NCI-H2081 treated with DMSO at 0.1 percent for 48 hours (cell line): Measurements from ENCODE around the gene UBL4B.
"Not testable (repeated sequence)": the region's sequence is repeated elsewhere in the genome, so short reads cannot be mapped to it uniquely, and the experiment has no call there.

ENCODE experiments used
- DNase-seq: peaks from one replicate; lab custom pipeline; 2025; lab: John Stamatoyannopoulos, UW

Gene UBL4B

GRCh38 chr1:110112143-110112542 is at the start of gene UBL4B:
Gene UBL4B, plus strand, starts transcription at chr1:110112443. Its CDS starts 92 bp downstream, at chr1:110112535.
- no peak for DNase-seq

GRCh38 chr1:110062612-110063011 is 49.6 kb upstream of the UBL4B start:
- DNase-seq: no peak

GRCh38 chr1:110063781-110064180 is 48.5 kb upstream of the UBL4B start:
- no peak for DNase-seq

- DNase-seq: no peak
Measured at GRCh38 chr1:110064576-110065337, 47.5 kb upstream of the UBL4B start.

GRCh38 chr1:110065841-110066240 is 46.4 kb upstream of the UBL4B start:
- DNase-seq: no peak

GRCh38 chr1:110067479-110067892 is 44.8 kb upstream of the UBL4B start:
- DNase-seq: no peak

GRCh38 chr1:110067893-110068645 is 44.2 kb upstream of the UBL4B start:
- no peak for DNase-seq

- no peak for DNase-seq
Measured at GRCh38 chr1:110068646-110069403, 43.4 kb upstream of the UBL4B start.

GRCh38 chr1:110069404-110070281 is 42.6 kb upstream of the UBL4B start:
- no peak for DNase-seq

GRCh38 chr1:110070282-110070669 is 42.0 kb upstream of the UBL4B start:
- no peak for DNase-seq

GRCh38 chr1:110070671-110071242 is 41.5 kb upstream of the UBL4B start, which contains the start of gene ALX3:
Gene ALX3, minus strand, starts transcription at chr1:110070672. Its CDS starts 60 bp downstream, at chr1:110070612.
- DNase-seq: no peak

- no peak for DNase-seq
Measured at GRCh38 chr1:110074166-110074565, 38.1 kb upstream of the UBL4B start.

GRCh38 chr1:110076789-110077500 is 35.3 kb upstream of the UBL4B start:
- DNase-seq: no peak

GRCh38 chr1:110079995-110080394 is 32.2 kb upstream of the UBL4B start:
- not testable (repeated sequence) for DNase-seq

GRCh38 chr1:110081061-110081460 is 31.2 kb upstream of the UBL4B start:
- DNase-seq: no peak

- no peak for DNase-seq
Measured at GRCh38 chr1:110082477-110082876, 29.8 kb upstream of the UBL4B start.

- DNase-seq: no peak
Measured at GRCh38 chr1:110083061-110083865, 29.0 kb upstream of the UBL4B start.

GRCh38 chr1:110083866-110084226 is 28.4 kb upstream of the UBL4B start:
- no peak for DNase-seq

- DNase-seq: no peak
Measured at GRCh38 chr1:110084227-110085078, 27.8 kb upstream of the UBL4B start.
